GM21381 (cell line): ENCODE data around the gene VEZF1.

Experiments used
- ATAC-seq: cut with Tn5 transposase; IDR thresholded peaks from one replicate; pipeline ENCODE4 v1.9.1; 2021; ENCODE audit warnings: mild to moderate bottlenecking, moderate library complexity; ENCODE audit not compliant: unreplicated experiment

VEZF1 gene

DNA sequence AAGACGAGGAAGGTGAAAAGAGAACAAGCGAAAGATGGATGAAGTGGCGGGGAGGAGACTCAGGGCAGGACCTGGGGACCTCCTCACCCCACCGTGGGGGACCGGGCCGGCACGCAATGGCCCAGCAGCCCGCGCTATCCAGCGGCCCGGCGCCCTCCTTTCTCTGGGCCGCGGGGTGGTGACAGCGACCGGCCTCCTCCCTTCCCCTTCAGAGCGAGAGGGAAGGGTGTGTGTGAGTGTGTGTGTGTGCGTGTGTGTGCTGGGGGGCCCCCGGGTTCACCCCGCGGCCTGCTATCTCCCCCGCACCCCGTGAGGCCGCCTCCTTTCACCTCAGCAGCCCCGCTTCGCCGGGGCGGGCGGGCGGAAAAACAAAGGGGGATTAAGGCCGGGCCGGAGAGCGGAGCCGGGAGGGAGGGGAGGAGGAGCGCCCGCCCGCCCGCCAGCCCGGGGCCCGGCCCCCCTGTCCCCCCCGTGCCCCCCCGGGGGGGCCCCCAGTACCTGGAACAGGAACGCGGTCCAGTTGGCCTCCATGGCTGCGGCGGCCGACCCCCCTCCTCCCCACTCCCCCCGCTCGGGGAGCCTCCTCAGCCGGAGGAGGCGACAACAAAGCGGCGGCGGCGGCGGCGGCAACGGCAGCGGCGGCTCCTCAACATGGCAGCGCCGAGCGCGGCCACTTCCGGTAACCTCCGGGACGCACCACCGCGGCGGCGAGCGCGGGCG lies at the start of gene VEZF1:
Gene VEZF1 (minus strand): TSS at position 674 of the 720 bp plus-strand sequence. CDS start 143 bp downstream, at position 531.
- peak; percentile 54 for ATAC-seq

DNA sequence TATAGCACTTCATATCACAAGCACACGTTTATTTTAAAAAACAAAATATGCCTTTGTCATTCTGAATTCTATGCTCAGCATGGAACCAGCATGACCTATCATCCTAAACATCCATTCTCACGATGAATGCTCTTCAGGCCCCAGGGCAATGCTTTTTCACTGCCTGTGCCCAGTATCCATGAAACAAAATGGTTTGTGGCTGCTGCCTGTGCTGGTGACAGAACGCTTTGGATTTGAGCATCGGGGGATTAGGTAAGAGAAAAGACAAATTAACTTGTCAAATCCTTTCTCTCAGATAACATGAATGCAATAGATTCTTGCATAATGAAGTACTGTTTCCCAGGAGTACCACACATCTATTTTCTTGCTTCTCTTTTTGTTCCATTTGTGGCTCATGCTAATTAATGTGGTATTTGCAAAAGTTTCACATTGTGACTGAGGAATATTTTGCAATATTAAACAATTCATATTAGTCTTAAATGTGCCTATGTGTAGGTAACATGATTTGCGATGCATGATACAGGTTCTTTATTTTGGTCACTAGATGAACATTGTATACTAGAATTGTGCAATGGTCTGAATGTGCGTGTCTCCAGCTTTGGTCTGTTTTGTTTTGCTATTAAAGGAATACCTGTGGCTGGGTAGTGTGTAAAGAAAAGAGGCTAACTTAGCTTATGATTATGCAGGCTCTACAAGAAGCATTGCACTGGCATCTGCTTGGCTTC lies 44.8 kb upstream of the VEZF1 start:
- ATAC-seq: no peak

GRCh38 chr17:58028578-58028977 lies 40.5 kb upstream of the VEZF1 start:
- ATAC-seq: no peak

DNA sequence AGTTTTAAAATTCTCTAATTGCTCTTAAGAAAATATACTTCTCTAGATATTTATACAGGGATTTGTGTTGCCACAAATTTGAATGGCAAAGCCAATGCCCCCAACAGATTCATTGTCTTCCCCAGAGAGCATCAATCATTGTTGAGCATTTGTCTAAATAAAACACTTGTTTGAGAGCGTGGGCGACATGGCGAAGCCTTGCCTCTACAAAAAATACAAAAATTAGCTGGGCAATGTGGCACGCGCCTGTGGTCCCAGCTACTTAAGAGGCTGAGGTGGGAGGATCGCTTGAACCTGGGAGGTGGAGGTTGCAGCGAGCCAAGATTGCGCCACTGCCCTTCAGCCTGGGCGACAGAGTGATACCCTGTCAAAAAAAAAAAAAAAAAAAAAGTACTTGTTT lies 32.3 kb upstream of the VEZF1 start:
- no peak for ATAC-seq

GRCh38 chr17:58019521-58019920 lies 31.5 kb upstream of the VEZF1 start:
- no peak for ATAC-seq

- no peak for ATAC-seq
Observed at GRCh38 chr17:58019039-58019438, 31.0 kb upstream of the VEZF1 start.

DNA sequence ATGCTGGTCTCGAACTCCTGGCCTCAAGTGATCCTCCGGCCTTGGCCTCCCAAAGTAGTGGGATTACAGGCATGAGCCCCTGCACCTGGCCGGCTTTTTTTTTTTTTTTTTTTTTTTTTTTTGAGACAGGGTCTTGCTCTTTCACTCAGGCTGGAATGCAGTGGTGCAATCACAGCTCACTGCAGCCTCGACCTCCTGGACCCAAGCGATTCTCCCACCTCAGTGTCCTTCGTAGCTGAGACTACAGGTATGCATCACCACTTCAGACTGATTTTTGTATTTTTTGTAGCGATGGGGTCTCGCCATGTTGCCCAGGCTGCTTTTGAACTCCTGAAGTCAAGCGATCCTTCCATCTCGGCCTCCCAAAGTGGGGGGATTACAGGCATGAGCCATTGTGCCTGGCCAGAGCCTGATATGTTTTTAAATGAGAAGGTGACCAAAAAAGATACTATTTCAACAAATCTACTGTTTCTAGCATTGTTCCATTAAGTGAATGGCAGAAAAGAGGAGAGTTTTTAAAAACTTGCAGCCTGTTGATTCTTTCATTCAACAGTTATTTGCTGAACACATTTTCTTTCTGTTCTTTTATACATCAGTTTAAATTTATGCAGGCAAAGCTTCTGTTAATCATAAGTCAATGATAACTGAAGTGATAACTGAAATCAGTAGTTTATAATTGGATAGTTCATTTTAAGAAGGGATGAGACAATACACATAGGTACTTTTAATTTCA lies 22.2 kb upstream of the VEZF1 start:
- no peak for ATAC-seq

- ATAC-seq: peak; percentile 34
Observed at GRCh38 chr17:58007781-58008706, 20.0 kb upstream of the VEZF1 start.

- peak; percentile 82 for ATAC-seq
Observed at GRCh38 chr17:58006924-58007780, 19.1 kb upstream of the VEZF1 start, which contains the start of gene SRSF1. TSS of gene SRSF1 (minus strand) at chr17:58007246. CDS start at chr17:58007137, 109 bp downstream.

DNA sequence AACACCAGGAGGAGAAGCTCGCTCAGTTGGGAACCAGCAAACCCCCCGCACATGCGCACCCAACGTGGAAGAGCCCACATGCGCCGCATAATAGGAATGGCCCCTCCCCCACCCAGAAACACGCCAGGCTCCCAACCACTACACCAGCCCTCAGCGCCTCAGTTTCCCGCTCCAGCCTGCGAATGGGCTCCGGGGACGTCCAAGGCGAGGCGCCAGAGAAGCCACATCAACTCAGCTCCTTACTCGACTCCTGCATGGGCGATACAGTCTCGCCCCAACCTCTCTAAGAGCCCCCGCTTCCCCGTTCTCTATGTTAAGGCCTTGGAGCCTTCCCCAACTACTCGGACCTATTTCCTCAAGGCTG lies 18.5 kb upstream of the VEZF1 start:
- ATAC-seq: peak; percentile 24

- no peak for ATAC-seq
Observed at GRCh38 chr17:58005728-58006559, 17.9 kb upstream of the VEZF1 start.

DNA sequence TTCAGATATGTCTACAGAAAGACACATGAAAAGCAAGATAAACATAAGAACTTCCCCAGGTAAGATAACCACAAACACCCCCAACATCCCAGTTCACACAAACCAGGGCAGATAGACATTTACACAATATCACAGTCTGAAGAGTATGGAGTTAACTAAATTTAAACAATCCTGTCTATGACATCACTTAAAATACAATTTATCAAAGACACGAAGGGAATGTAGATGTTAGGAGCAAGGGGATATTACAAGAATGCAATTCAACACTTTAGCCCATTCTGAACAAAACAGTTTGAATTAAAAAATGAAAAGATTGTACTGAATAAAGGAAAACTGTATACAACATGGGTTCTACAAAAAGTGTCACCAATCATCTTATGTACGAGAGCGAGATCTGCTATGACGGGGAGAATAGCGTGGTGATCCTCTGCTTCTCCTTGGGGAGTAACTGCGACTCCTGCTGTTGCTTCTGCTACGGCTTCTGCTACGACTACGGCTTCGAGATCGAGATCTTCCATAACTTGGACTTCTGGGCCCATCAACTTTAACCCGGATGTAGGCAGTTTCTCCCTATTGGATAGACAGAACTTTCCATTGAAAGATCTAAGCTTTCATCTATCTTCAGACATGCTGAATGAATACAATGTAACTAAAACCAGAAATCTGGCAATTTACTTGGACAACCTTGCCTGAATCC lies 17.1 kb upstream of the VEZF1 start:
- no peak for ATAC-seq

GRCh38 chr17:58004060-58004459 lies 16.0 kb upstream of the VEZF1 start:
- ATAC-seq: no peak

- ATAC-seq: no peak
Observed at GRCh38 chr17:58002973-58003372, 14.9 kb upstream of the VEZF1 start.

DNA sequence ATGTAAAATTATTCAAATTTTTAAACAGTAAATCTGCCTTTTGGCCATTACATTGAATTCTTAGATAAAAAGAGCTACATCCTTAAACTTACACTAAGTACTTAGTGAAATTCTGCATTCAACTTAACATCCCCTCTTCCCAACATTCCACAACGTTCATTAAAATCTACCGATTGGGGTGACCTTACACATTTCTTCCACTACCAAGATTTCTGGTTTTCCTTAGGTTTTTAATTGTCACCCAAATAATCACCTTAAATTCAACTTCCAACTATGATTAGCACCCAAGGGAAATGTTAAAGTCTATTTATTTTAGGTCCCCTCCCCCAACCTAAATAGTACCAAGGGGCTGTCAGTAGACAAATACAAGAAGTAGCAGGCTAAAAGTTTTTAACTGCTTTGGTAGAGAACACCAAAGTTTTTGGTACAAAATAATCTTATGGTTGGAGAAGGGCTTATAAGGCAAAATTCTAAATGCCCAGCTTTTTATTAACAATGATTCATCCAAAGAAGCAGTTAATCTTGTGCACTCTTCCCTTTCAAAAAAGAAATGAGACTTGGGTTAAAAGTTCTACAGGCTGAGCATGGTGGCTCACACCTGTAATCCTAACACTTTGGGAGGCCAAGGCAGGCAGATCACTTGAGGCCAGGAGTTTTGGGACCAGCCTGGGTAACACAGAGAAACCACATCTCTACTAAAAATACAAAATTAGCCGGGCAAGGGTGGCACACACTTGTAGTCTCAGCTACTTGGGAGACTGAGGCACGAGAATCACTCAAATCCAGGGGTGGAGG lies 14.3 kb upstream of the VEZF1 start:
- ATAC-seq: no peak

DNA sequence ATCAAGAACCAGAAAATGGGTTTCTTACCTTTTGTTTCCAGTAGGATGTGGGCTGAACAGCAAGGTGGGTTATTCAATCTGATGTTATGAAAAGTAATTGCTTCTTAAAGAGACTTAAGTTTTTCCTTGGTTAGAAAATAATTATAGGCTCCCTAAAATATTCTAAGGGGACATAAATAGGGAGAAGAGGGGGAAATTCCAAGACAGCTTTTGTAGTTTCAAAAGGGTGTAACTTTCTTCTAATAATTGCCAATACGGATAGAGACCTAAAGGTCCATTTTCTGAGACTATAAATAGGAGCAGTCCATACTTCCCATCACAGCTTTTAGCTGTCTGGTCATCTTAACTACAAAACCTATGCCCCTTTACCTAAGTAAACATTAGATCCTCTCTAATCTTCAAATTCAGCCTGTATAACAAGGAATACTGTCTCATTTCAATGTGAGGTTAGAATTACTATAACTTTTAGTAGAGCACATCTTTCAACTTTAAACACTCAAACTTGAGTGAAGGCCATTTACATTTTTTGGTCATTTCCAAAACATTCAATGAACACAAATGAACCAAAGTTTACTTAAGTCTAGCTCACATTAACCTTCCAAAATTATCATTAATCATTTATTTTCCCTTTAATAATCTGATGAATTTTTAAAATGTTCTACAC lies 13.5 kb upstream of the VEZF1 start:
- ATAC-seq: no peak

GRCh38 chr17:57999496-58000017 lies 11.5 kb upstream of the VEZF1 start:
- ATAC-seq: no peak
